GM18505 (cell line): ENCODE data around the gene CADPS.

Experiments
- ATAC-seq: cut with Tn5 transposase; IDR thresholded peaks from one replicate; pipeline ENCODE4 v1.9.1; 2021; ENCODE audit not compliant: unreplicated experiment
- POLR2A ChIP-seq: IDR thresholded peaks from 4 replicates; pipeline ENCODE4 v1.6.1; 2011; ENCODE audit warnings: borderline replicate concordance; ENCODE audit not compliant: insufficient read depth, insufficient read length; ENCODE audit errors: extremely low read depth

CADPS gene

DNA sequence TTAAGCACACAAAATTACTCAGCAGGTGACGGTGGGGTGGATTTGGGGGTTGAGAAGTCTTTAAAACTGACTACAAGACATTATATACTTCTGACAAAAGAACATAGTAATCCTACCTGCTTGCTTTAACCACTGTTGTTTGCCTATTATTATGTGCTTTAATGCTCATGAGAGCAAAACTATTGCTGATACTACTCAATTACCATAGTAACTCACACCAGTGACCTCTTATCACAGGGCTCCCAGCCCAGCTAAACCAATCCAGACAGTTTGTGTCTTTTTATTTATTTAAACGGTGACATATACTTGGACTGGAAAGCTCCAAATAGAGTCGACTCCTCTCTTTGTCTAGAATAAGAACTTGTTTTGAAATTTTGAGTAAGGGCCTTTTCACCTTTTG lies 459.1 kb downstream of the CADPS start:
- ATAC-seq: no peak
- no peak for TF ChIP-seq POLR2A

DNA sequence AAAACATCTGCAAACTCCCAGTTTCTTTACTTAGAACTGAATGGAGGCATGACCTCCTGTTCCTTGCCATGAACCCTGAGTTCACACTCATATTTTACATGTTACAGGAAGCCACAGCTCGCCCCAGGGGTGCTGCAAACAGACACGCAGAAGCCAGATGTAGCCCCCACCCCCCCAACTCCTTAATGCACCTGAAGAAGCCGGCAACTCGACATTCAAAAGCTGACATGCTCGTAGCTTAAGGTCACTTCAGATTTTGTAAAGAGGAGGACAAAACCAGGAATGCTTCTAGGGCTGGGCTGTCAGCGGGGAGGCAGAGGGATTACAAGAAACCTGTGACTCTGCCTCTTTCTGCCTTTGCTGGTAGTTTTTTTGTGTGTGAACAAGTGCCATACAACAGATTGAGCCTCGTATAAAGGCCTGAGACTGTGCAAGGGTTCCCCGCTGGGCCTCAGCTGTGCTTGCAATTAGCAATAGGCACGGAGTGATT lies 459.9 kb downstream of the CADPS start:
- no peak for ATAC-seq
- TF ChIP-seq POLR2A: no peak

DNA sequence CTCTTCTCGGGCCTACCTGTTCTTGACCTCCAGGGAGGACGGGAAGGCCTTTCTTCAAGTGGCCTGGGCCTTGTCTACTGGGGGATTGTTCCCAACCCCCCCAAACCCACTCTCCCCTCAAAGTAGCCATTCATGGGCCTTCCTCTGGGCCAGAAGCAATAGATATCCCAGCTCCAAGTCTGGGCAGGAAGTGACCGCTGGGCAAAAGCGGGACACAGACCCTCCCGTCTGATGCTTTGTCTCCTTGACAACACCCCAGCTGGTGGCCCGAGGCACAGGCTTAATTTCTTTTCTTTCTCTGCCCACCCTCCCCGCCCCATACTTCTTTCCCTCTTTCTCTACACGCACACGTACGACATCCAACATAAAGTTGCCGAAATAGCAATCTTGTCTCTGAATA lies 460.4 kb downstream of the CADPS start:
- no peak for ATAC-seq
- TF ChIP-seq POLR2A: no peak

DNA sequence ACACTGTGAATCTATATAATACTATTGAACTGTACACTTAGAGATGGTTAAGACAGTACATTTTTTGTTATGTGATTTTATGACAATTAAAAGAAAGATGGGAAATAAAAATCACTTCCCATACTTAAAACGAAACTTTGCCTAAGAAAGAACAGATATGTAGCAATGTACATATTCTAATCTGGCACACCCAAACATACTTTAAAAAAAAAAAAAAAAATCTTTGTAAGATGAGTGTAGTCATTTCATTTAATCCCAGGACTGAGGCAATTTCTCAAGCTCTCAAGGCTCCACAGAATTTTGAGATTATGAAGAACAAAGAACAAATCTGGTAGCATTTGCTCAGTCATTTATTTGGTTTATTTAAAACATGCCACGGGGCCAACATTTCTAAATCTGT lies 461.5 kb downstream of the CADPS start:
- ATAC-seq: no peak
- TF ChIP-seq POLR2A: no peak

DNA sequence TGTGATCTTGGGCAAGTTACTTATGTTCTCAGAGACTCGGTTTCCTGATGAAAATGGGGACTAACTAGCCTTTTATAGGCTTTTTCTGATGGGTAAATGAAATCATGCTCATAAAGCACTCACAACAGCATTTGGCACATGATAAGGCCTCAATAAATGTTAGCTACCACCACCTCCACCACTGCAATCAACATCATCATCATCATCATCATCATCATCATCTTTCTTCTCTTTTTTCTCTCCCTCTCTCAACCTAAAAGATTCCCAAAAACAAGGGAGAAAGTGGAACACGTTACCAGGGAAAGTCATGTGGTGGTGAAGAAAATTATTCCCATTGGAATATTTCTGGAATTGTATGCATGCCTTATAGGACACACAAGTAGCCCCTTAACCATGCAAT lies 468.3 kb downstream of the CADPS start:
- TF ChIP-seq POLR2A: no peak
- no peak for ATAC-seq

DNA sequence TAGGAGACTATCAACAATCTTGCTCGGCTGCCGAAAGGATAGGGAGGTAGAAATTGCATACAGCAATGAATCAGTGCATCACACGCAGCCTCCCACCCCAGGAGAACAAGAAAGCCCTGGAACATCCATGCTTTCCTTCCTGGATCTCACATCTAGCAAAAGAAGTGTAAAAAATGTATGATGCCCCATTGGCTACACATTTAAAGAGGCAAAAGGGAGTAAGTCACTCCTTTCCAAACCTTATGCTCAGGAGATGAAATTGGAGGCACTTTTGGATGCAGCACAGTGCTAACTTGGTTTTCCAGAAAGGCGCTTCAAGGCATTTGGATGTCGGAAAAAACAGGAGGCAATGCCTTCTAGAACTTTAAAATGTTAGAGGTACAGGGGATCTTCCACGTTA lies 469.6 kb downstream of the CADPS start:
- no peak for TF ChIP-seq POLR2A
- no peak for ATAC-seq

DNA sequence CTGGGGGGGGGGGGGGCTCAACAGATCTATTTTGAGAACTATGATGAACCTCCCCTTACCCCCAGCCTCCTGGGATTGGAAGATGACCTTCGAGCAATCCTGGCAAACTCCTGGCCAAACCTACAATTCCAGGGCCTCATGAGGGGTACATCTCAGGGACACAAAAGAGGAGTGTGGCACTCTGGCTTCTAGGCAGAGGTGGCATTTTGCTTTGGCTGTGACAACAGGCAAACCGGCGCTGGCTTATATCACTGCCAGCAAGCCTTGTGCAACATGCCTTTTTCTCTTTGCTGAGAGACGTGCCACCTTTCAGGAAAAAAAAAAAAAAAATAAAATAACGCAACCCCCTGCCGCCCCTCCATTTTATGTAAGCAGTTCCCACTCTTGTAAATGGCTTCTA lies 470.1 kb downstream of the CADPS start:
- no peak for TF ChIP-seq POLR2A

DNA sequence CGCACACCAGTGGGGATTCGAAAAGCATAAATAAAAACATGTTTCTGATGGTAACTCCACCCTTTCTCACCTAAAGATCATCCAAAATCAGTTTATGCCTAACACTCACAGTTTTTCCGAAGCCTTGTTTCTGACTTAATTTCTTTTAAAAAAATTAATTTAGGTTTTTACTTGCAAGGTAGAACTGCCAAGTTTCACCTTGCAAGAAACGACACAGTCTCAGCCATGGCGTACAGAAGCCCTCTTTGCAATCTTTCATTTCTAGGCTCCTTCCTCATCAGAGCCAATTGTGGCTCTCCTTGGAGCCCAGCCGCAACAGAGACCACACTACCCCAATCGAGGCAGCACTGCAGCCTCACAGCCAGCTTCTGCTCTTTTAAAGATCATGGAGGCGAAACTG lies 470.9 kb downstream of the CADPS start:
- no peak for TF ChIP-seq POLR2A
- no peak for ATAC-seq

More for the DNA sequence above, 470.1 kb downstream of the CADPS start:
- ATAC-seq: no peak

DNA sequence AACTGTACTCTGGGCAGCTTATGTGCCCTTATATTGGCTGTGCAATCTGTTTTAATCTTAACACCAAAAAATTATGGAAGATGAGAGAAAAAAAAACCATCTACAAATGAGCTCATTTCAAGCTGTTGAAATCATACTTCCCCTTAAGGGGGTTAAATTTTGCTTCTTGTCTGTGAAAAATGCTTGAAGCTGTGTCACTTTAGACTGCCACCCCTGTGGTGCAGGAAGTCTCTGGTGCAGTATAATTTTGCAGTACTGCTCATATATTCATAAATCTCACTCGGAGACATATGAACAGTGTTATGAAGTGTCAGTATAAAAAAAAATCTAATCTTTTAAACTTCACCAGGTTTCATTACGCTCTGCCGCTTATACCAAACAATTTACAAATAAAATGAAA lies 471.5 kb downstream of the CADPS start:
- TF ChIP-seq POLR2A: no peak
- no peak for ATAC-seq

DNA sequence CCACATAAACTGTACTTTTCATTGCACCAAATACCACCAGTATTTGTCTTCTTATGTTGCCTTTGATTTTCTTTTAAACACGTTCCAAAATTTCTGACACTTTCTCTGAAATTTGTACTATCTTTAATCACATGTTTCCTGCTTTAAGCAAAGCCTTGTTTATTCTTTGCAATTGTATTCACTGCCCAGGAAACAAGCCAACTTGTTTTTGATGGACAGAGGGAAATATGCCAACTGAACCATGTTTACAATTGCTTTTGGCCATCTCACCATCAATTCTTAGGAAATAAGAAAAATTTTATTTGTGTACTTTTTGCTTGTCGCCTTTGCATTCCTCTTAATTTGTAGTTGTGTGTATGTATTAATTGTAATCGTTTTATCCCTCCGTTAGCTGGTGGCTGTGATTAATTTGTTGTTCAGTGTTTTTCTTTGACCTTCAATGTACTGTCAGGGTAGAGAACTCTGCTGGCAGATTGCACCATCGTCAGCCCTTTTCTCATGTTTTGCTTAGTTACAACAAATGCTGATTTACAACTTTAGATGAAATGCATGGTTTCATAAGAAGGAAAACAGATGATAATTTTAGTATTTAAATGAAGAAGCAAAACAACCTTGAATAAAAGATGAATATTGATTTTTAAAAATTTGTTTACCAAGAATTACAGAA lies 482.5 kb downstream of the CADPS start:
- ATAC-seq: no peak
- TF ChIP-seq POLR2A: no peak

DNA sequence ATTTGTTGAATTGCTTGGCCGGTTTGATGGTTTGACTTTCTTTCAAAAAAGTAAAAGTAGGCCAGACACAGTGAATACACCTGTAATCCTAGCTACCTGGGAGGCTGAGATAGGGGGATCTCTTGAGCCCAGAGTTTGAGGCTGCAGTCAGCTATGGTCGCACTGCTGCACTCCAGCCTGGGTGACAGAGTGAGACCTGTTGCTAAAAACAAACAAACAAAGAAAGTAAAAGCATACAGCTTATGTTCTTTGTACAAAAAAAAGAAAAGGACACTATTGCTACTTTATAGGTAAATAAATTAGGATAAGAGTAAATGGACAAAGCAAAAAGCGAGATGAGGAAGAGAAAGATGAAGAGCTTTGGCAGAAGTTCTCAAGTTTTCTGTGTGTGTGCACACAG lies 488.0 kb downstream of the CADPS start:
- no peak for TF ChIP-seq POLR2A
- no peak for ATAC-seq

DNA sequence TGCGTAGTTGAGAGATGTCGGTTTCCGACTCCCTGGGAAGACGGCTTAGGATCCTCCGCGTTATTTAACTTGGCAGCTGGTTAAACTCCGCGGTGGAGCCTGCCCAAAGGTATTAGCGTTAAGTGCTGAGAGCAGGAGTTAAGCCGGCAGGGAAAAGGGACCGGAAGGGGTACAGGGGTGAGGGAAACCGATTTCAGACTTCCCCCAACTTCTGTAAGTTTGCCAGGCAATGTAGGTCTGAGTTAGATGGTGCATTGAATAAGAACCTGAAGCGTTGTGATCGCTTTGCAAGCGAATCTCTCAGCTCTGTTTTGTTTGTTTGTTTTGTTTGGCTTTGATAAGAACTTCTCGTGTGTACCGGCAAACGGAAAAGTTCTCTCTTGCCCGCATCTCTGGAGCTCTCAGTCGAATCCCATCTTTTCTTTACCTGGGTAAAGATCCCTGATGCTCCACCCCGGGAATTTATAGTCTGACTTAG lies 495.9 kb downstream of the CADPS start:
- no peak for ATAC-seq
- TF ChIP-seq POLR2A: no peak

DNA sequence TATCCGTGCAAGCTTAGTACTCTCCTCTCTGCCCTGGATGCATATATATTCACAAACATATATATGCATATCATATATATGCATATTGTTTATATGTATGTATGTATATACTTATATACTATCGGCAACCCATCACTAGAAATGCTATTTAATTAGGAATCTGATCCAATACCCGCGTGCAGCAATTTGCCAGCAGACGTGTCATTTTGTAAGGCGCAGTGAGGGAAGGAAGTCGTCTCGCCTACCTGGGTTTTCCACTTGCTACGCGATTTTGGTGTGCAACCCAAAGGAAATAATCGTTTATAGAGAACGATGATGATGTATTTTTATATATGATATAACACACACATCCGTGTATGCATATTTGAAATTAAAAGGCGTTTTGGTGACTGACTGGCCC lies 496.3 kb downstream of the CADPS start:
- ATAC-seq: no peak
- no peak for TF ChIP-seq POLR2A

DNA sequence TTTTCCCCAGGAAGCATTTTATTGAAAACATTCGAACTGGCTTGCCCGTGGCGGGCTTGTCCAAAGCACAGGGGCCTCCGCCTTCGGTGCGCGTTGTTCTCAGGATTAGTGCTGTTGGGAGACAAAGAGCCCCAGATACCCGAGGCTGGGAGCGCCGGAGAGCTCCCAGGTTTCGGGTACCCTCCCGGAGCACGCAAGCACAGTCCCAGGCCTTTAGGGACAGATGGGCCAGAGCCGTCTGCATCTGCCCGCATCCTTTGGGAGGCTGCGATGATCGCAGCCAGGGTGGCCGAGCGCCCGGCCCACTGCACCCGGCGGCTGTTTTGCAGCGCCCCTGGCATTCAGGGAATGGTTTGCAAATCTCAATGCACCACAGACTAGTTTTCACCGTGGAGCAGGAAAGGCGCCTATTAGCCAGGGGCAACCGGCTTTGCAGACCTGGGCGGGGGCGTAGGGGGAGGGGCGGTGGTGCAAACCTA lies 496.9 kb downstream of the CADPS start:
- TF ChIP-seq POLR2A: no peak
- ATAC-seq: no peak
